HEK293 (cell line): Measurements from ENCODE around the gene CD151.
A peak's percentile ranks its signal among the peaks of the same experiment; 100 is the strongest.

Source experiments
- CTCF ChIA-PET: fragments of 350-600 bp; formaldehyde crosslinking; extraction: SDS; loops from one replicate; lab custom pipeline; 2021; ENCODE audit warnings: antibody characterized with exemption; lab: Yijun Ruan, JAX
- POLR2A ChIA-PET: fragments of 300-600 bp; formaldehyde crosslinking; extraction: SDS; loops from one replicate; lab custom pipeline; 2020; ENCODE audit warnings: antibody characterized with exemption, inconsistent platforms; lab: Yijun Ruan, JAX
- H3K27ac ChIP-seq: fragments of 200-500 bp; sonication (Bioruptor generic); 2 replicates; pipeline ENCODE4 v1.5.1; 2014; ENCODE audit warnings: low read depth, low read length, control low read depth, inconsistent platforms; ENCODE audit errors: extremely low read depth
- H3K36me3 ChIP-seq, 2 experiments: fragments of 200-500 bp in 1 of 2; sonication (Bioruptor generic) in 1 of 2; 1 replicate in 1 of 2; 2 replicates in 1 of 2; pipeline ENCODE4 v1.5.1; 2014 to 2017; ENCODE audit warnings: inconsistent platforms in 2 of 2, low read length in 2 of 2; ENCODE audit not compliant: control insufficient read depth in 2 of 2, insufficient read depth in 1 of 2
- H3K4me1 ChIP-seq: fragments of 200-500 bp; sonication (Bioruptor generic); 2 replicates; pipeline ENCODE4 v1.5.1; 2014; ENCODE audit warnings: mild to moderate bottlenecking, low read length, inconsistent platforms; ENCODE audit not compliant: control insufficient read depth, insufficient read depth
- H3K4me3 ChIP-seq: 2 replicates; pipeline ENCODE4 v1.5.1; 2011; ENCODE audit warnings: low read depth, mild to moderate bottlenecking, control low read depth, low read length, moderate library complexity
- H3K9me3 ChIP-seq: fragments of 200-500 bp; sonication (Bioruptor generic); 2 replicates; pipeline ENCODE4 v1.5.1; 2014; ENCODE audit warnings: low read depth, low read length, inconsistent platforms; ENCODE audit not compliant: control insufficient read depth, insufficient read depth
- FEZF1 ChIP-seq: fragments of 450-650 bp; formaldehyde crosslinking; IDR thresholded peaks from 2 replicates; pipeline ENCODE4 v1.5.1; 2016; ENCODE audit warnings: missing biosample characterization, missing genetic modification characterization
- GLIS1 ChIP-seq: fragments of 450-650 bp; formaldehyde crosslinking; IDR thresholded peaks from 2 replicates; pipeline ENCODE4 v1.5.1; 2016; ENCODE audit warnings: missing biosample characterization, missing genetic modification characterization
- HOXD13 ChIP-seq: sonication (generic); formaldehyde crosslinking; IDR thresholded peaks from 2 replicates; pipeline ENCODE4 v1.8.0; 2022; ENCODE audit warnings: missing genetic modification reagents, borderline replicate concordance
- ZBTB8A ChIP-seq: fragments of 450-650 bp; formaldehyde crosslinking; IDR thresholded peaks from 2 replicates; pipeline ENCODE4 v1.5.1; 2016; ENCODE audit warnings: missing biosample characterization, missing genetic modification characterization
- ZNF114 ChIP-seq: fragments of 450-650 bp; formaldehyde crosslinking; IDR thresholded peaks from 2 replicates; pipeline ENCODE4 v1.5.0; 2017; ENCODE audit warnings: missing biosample characterization, missing genetic modification characterization
- ZNF2 ChIP-seq: fragments of 450-650 bp; formaldehyde crosslinking; IDR thresholded peaks from 2 replicates; pipeline ENCODE4 v1.5.1; 2016; ENCODE audit warnings: missing biosample characterization, missing genetic modification characterization
- ZNF214 ChIP-seq: fragments of 450-650 bp; formaldehyde crosslinking; IDR thresholded peaks from 2 replicates; pipeline ENCODE4 v1.5.1; 2017; ENCODE audit warnings: missing biosample characterization, mild to moderate bottlenecking, missing genetic modification characterization, borderline replicate concordance
- ZNF221 ChIP-seq: fragments of 450-650 bp; formaldehyde crosslinking; IDR thresholded peaks from 2 replicates; pipeline ENCODE4 v1.5.1; 2017; ENCODE audit warnings: missing biosample characterization, missing genetic modification characterization, borderline replicate concordance
- ZNF239 ChIP-seq: fragments of 450-650 bp; formaldehyde crosslinking; IDR thresholded peaks from 2 replicates; pipeline ENCODE4 v1.5.1; 2016; ENCODE audit warnings: missing biosample characterization, missing genetic modification characterization
- ZNF292 ChIP-seq: fragments of 450-650 bp; formaldehyde crosslinking; IDR thresholded peaks from 2 replicates; pipeline ENCODE4 v1.5.1; 2016; ENCODE audit warnings: low read depth, missing biosample characterization, missing genetic modification characterization, borderline replicate concordance
- ZNF302 ChIP-seq: fragments of 450-650 bp; formaldehyde crosslinking; IDR thresholded peaks from 2 replicates; pipeline ENCODE4 v1.5.1; 2016; ENCODE audit warnings: missing biosample characterization, missing genetic modification characterization, low read depth
- ZNF335 ChIP-seq: fragments of 450-650 bp; formaldehyde crosslinking; conservative IDR thresholded peaks from 2 replicates; pipeline ENCODE4 v1.5.1; 2016; ENCODE audit warnings: missing biosample characterization, missing genetic modification characterization
- ZNF48 ChIP-seq: fragments of 450-650 bp; formaldehyde crosslinking; IDR thresholded peaks from 2 replicates; pipeline ENCODE4 v1.5.1; 2016; ENCODE audit warnings: missing biosample characterization, missing genetic modification characterization
- ZNF624 ChIP-seq: fragments of 450-650 bp; formaldehyde crosslinking; IDR thresholded peaks from 2 replicates; pipeline ENCODE4 v1.5.1; 2017; ENCODE audit warnings: missing biosample characterization, missing genetic modification characterization
- ZNF701 ChIP-seq: fragments of 450-650 bp; formaldehyde crosslinking; IDR thresholded peaks from 2 replicates; pipeline ENCODE4 v1.5.1; 2016; ENCODE audit warnings: missing biosample characterization, missing genetic modification characterization
- TF ChIP-seq, protein P1 (sequence below): fragments of 450-650 bp; IDR thresholded peaks from 2 replicates; pipeline ENCODE4 v1.5.1; 2018; ENCODE audit warnings: missing biosample characterization, missing genetic modification characterization
- TF ChIP-seq, protein P2 (sequence below): fragments of 450-650 bp; formaldehyde crosslinking; IDR thresholded peaks from 2 replicates; pipeline ENCODE4 v1.5.1; 2016; ENCODE audit warnings: missing biosample characterization, missing genetic modification characterization
- TF ChIP-seq, protein P3 (sequence below): fragments of 450-650 bp; formaldehyde crosslinking; IDR thresholded peaks from 2 replicates; pipeline ENCODE4; 2016; ENCODE audit warnings: missing biosample characterization, missing genetic modification characterization
- TF ChIP-seq, protein P4 (sequence below): fragments of 450-650 bp; formaldehyde crosslinking; IDR thresholded peaks from 2 replicates; pipeline ENCODE4 v1.5.1; 2016; ENCODE audit warnings: missing biosample characterization, missing genetic modification characterization
- TF ChIP-seq, protein P5 (sequence below): fragments of 450-650 bp; formaldehyde crosslinking; IDR thresholded peaks from 2 replicates; pipeline ENCODE4 v1.5.0; 2017; ENCODE audit warnings: missing biosample characterization, missing genetic modification characterization, borderline replicate concordance
- TF ChIP-seq, protein P6 (sequence below): fragments of 450-650 bp; formaldehyde crosslinking; IDR thresholded peaks from 2 replicates; pipeline ENCODE4 v1.5.1; 2017; ENCODE audit warnings: missing biosample characterization, missing genetic modification characterization

Gene CD151

DNA sequence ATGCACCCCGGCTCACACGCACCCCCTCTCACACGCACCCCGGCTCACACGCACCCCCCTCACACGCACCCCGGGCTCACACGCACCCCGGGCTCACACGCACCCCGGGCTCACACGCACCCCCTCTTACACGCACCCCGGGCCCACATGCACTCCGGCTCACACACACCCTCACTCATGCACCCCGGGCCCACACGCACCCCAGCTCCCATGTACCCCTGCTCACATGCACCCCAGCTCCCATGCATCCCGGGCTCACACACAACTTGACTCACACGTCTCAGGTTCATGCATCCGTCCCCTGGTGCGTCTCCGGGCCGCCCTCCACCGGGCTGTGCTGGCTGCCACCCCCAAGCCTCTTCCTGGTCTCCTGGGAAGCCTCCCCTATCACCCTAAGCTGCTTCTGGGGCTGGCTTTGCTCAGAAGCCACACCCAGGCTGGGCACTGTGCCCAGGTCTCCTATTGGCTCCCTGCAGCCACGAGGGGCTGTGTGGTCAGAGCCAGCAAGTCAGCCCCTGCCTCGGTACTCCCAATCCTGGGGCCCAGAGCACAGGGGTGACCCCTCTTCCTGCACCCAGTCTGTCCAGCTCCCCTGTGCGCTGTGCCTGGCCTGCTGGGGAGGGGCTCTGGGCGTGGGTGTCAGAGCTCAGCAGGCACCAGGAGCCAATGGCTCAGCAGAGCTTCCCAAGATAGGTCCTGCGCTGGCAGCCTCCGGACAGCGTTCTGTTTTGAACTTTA lies 26.8 kb downstream of the CD151 start:
- POLR2A ChIA-PET = interaction anchor here (0.6 to 1.8 kb wide), 5 partner anchors 15 to 106 kb away, joined by 3 to 11 read pairs (median 3); partner anchors contain the start of gene TSPAN4
- Histone ChIP-seq H3K4me3 (no peak overlapping the region), H3K36me3 (no peaks in the 10 kb centered on the region), H3K9me3 (no peaks in the 10 kb centered on the region), H3K4me1 (no peaks in the 10 kb centered on the region), H3K27ac (no peak overlapping the region; the same call in 1 of the 2 replicates)
- CTCF ChIA-PET = interaction anchor here (0.5 to 1.6 kb wide), 3 partner anchors 12 to 228 kb away, joined by 3 to 5 read pairs (median 3); no protein-coding TSS in a partner anchor
- TF ChIP-seq HOXD13 (CRISPR knock-in tag) = no peak
- TF ChIP-seq, protein P1, sequence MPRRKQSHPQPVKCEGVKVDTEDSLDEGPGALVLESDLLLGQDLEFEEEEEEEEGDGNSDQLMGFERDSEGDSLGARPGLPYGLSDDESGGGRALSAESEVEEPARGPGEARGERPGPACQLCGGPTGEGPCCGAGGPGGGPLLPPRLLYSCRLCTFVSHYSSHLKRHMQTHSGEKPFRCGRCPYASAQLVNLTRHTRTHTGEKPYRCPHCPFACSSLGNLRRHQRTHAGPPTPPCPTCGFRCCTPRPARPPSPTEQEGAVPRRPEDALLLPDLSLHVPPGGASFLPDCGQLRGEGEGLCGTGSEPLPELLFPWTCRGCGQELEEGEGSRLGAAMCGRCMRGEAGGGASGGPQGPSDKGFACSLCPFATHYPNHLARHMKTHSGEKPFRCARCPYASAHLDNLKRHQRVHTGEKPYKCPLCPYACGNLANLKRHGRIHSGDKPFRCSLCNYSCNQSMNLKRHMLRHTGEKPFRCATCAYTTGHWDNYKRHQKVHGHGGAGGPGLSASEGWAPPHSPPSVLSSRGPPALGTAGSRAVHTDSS (tag by site-specific recombination) = no peak
- no peak for TF ChIP-seq ZNF214 (tag by site-specific recombination)
- TF ChIP-seq, protein P2, sequence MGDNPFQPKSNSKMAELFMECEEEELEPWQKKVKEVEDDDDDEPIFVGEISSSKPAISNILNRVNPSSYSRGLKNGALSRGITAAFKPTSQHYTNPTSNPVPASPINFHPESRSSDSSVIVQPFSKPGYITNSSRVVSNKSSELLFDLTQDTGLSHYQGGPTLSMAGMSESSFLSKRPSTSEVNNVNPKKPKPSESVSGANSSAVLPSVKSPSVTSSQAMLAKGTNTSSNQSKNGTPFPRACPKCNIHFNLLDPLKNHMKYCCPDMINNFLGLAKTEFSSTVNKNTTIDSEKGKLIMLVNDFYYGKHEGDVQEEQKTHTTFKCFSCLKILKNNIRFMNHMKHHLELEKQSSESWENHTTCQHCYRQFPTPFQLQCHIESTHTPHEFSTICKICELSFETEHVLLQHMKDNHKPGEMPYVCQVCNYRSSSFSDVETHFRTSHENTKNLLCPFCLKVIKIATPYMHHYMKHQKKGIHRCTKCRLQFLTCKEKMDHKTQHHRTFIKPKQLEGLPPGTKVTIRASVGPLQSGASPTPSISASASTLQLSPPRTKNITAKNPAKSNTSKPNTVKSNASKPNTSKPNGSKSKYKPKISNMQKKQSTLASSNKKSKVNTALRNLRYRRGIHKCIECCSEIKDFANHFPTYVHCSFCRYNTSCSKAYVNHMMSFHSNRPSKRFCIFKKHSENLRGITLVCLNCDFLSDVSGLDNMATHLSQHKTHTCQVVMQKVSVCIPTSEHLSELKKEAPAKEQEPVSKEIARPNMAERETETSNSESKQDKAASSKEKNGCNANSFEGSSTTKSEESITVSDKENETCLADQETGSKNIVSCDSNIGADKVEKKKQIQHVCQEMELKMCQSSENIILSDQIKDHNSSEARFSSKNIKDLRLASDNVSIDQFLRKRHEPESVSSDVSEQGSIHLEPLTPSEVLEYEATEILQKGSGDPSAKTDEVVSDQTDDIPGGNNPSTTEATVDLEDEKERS (tag by site-specific recombination) = no peak
- no peak for TF ChIP-seq ZNF221 (tag by site-specific recombination)
- no peak for TF ChIP-seq ZNF335 (tag by site-specific recombination)
- no peak for TF ChIP-seq ZNF302 (tag by site-specific recombination)
- TF ChIP-seq ZBTB8A (tag by site-specific recombination) = peak; percentile 76
- no peak for TF ChIP-seq ZNF114 (tag by site-specific recombination)
- no peak for TF ChIP-seq ZNF2 (tag by site-specific recombination)
- TF ChIP-seq ZNF701 (tag by site-specific recombination) = no peak
- TF ChIP-seq, protein P3, sequence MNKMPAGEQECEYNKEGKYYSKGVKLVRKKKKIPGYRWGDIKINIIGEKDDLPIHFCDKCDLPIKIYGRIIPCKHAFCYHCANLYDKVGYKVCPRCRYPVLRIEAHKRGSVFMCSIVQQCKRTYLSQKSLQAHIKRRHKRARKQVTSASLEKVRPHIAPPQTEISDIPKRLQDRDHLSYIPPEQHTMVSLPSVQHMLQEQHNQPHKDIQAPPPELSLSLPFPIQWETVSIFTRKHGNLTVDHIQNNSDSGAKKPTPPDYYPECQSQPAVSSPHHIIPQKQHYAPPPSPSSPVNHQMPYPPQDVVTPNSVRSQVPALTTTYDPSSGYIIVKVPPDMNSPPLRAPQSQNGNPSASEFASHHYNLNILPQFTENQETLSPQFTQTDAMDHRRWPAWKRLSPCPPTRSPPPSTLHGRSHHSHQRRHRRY (tag by site-specific recombination) = no peak
- peak; percentile 92 for TF ChIP-seq GLIS1 (tag by site-specific recombination)
- TF ChIP-seq, protein P4, sequence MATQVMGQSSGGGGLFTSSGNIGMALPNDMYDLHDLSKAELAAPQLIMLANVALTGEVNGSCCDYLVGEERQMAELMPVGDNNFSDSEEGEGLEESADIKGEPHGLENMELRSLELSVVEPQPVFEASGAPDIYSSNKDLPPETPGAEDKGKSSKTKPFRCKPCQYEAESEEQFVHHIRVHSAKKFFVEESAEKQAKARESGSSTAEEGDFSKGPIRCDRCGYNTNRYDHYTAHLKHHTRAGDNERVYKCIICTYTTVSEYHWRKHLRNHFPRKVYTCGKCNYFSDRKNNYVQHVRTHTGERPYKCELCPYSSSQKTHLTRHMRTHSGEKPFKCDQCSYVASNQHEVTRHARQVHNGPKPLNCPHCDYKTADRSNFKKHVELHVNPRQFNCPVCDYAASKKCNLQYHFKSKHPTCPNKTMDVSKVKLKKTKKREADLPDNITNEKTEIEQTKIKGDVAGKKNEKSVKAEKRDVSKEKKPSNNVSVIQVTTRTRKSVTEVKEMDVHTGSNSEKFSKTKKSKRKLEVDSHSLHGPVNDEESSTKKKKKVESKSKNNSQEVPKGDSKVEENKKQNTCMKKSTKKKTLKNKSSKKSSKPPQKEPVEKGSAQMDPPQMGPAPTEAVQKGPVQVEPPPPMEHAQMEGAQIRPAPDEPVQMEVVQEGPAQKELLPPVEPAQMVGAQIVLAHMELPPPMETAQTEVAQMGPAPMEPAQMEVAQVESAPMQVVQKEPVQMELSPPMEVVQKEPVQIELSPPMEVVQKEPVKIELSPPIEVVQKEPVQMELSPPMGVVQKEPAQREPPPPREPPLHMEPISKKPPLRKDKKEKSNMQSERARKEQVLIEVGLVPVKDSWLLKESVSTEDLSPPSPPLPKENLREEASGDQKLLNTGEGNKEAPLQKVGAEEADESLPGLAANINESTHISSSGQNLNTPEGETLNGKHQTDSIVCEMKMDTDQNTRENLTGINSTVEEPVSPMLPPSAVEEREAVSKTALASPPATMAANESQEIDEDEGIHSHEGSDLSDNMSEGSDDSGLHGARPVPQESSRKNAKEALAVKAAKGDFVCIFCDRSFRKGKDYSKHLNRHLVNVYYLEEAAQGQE (tag by site-specific recombination) = no peak
- no peak for TF ChIP-seq ZNF48 (tag by site-specific recombination)
- no peak for TF ChIP-seq ZNF239 (tag by site-specific recombination)
- TF ChIP-seq ZNF292 (tag by site-specific recombination) = no peak
- no peak for TF ChIP-seq FEZF1
- no peak for TF ChIP-seq ZNF624
- TF ChIP-seq, protein P5, sequence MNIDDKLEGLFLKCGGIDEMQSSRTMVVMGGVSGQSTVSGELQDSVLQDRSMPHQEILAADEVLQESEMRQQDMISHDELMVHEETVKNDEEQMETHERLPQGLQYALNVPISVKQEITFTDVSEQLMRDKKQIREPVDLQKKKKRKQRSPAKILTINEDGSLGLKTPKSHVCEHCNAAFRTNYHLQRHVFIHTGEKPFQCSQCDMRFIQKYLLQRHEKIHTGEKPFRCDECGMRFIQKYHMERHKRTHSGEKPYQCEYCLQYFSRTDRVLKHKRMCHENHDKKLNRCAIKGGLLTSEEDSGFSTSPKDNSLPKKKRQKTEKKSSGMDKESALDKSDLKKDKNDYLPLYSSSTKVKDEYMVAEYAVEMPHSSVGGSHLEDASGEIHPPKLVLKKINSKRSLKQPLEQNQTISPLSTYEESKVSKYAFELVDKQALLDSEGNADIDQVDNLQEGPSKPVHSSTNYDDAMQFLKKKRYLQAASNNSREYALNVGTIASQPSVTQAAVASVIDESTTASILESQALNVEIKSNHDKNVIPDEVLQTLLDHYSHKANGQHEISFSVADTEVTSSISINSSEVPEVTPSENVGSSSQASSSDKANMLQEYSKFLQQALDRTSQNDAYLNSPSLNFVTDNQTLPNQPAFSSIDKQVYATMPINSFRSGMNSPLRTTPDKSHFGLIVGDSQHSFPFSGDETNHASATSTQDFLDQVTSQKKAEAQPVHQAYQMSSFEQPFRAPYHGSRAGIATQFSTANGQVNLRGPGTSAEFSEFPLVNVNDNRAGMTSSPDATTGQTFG = no peak
- TF ChIP-seq, protein P6, sequence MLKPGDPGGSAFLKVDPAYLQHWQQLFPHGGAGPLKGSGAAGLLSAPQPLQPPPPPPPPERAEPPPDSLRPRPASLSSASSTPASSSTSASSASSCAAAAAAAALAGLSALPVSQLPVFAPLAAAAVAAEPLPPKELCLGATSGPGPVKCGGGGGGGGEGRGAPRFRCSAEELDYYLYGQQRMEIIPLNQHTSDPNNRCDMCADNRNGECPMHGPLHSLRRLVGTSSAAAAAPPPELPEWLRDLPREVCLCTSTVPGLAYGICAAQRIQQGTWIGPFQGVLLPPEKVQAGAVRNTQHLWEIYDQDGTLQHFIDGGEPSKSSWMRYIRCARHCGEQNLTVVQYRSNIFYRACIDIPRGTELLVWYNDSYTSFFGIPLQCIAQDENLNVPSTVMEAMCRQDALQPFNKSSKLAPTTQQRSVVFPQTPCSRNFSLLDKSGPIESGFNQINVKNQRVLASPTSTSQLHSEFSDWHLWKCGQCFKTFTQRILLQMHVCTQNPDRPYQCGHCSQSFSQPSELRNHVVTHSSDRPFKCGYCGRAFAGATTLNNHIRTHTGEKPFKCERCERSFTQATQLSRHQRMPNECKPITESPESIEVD (tag by site-specific recombination) = no peak
